BJ (cell line): ENCODE measurements around the gene CLIC5. TPM values are rescaled to one million over a fixed set of nuclear protein-coding genes. Genes with fewer than 3 reads are reported as not detected.
"Not testable (repeated sequence)": the region's sequence is repeated elsewhere in the genome, so short reads cannot be mapped to it uniquely, and the experiment has no call there.

Experiments
- CTCF ChIA-PET: fragments of 350-600 bp; formaldehyde crosslinking; extraction: SDS; loops from one replicate; lab custom pipeline; 2021; ENCODE audit warnings: antibody characterized with exemption, inconsistent platforms; lab: Yijun Ruan, JAX
- POLR2A ChIA-PET: fragments of 300-600 bp; sonication (Branson Sonifier 250); formaldehyde crosslinking; extraction: SDS; loops from one replicate; lab custom pipeline; 2021; ENCODE audit warnings: antibody characterized with exemption; lab: Charles Lee
- DNase-seq: peaks from one replicate; pipeline ENCODE4 v3.0.0-alpha.2; 2011; ENCODE audit warnings: low read depth
- H3K27me3 ChIP-seq: 2 replicates; pipeline ENCODE4 v1.6.0; 2011; ENCODE audit warnings: low read length; ENCODE audit not compliant: control insufficient read depth, insufficient read depth
- H3K36me3 ChIP-seq: 2 replicates; pipeline ENCODE4 v1.5.1; 2011; ENCODE audit warnings: low read length; ENCODE audit not compliant: control insufficient read depth, insufficient read depth
- H3K4me3 ChIP-seq: 2 replicates; pipeline ENCODE4 v1.5.1; 2011; ENCODE audit warnings: low read depth, mild to moderate bottlenecking, control low read depth, low read length
- CTCF ChIP-seq: IDR thresholded peaks from 2 replicates; pipeline ENCODE4 v1.5.1; 2011; ENCODE audit warnings: low read depth, mild to moderate bottlenecking, control low read depth, inconsistent platforms, low read length, moderate library complexity; ENCODE audit not compliant: insufficient read depth
- polyA plus RNA-seq: library from polyadenylated mRNA; depleted of rRNA; stranded (reverse); fragments of >200 nt; gene quantifications from 2 replicates; pipeline ENCODE4 v1.2.3, GENCODE V29; 2011

CLIC5 gene
- polyA plus RNA-seq, 1 experiment = not detected

- ChIA-PET CTCF (interaction anchor here (0.6 to 4.0 kb wide), 5 partner anchors 12 to 1450 kb away, joined by 3 to 31 read pairs (median 4); no protein-coding TSS in a partner anchor), POLR2A (interaction anchor here (0.5 kb wide), 1 partner anchor 1495 kb away, joined by 3 read pairs; no protein-coding TSS in a partner anchor)
- Histone ChIP-seq H3K4me3 (no peak overlapping the region), H3K36me3 (no peaks in the 10 kb centered on the region), H3K27me3 (peaks cover 1% of the 10 kb centered on the region; the same call in 1 of the 2 replicates)
- no peak for TF ChIP-seq CTCF
- DNase-seq = no peak
Observed at GRCh38 chr6:45927421-45928320, 88.0 kb downstream of the CLIC5 start.

- H3K27me3 ChIP-seq, POLR2A ChIA-PET: not testable (repeated sequence)
- CTCF ChIA-PET = interaction anchor here (0.7 to 2.1 kb wide), 2 partner anchors 210 to 1334 kb away, joined by 3 to 4 read pairs; no protein-coding TSS in a partner anchor
Observed at GRCh38 chr6:45926423-45926822, 89.2 kb downstream of the CLIC5 start.

GRCh38 chr6:45924763-45925342 lies 90.8 kb downstream of the CLIC5 start:
- Histone ChIP-seq H3K4me3 (no peak overlapping the region), H3K27me3 (no peaks in the 10 kb centered on the region), H3K36me3 (no peaks in the 10 kb centered on the region)
- CTCF ChIA-PET = interaction anchor here (0.8 to 4.9 kb wide), 6 partner anchors 22 to 1448 kb away, joined by 3 to 40 read pairs (median 4); no protein-coding TSS in a partner anchor
- TF ChIP-seq CTCF = no peak
- POLR2A ChIA-PET = interaction anchor here (0.7 kb wide), 1 partner anchor 1182 kb away, joined by 5 read pairs; no protein-coding TSS in a partner anchor
- no peak for DNase-seq

More at GRCh38 chr6:45926423-45926822, 89.2 kb downstream of the CLIC5 start:
- H3K4me3 ChIP-seq, DNase-seq, H3K36me3 ChIP-seq: not testable (repeated sequence)

- Histone ChIP-seq H3K4me3 (no peak overlapping the region), H3K27me3 (no peaks in the 10 kb centered on the region), H3K36me3 (no peaks in the 10 kb centered on the region)
- ChIA-PET POLR2A (no interaction called here), CTCF (interaction anchor here (0.7 to 4.9 kb wide), 9 partner anchors 14 to 1448 kb away, joined by 3 to 40 read pairs (median 4); no protein-coding TSS in a partner anchor)
- no peak for TF ChIP-seq CTCF
- DNase-seq = no peak
Observed at GRCh38 chr6:45923831-45924391, 91.7 kb downstream of the CLIC5 start.

GRCh38 chr6:45922728-45923351 lies 92.8 kb downstream of the CLIC5 start:
- peak; percentile 85 for TF ChIP-seq CTCF
- no peak for DNase-seq
- ChIA-PET CTCF (interaction anchor here (0.6 to 4.9 kb wide), 41 partner anchors 8 to 1454 kb away, joined by 3 to 41 read pairs (median 3); no protein-coding TSS in a partner anchor), POLR2A (interaction anchor here (0.6 kb wide), 2 partner anchors 208 to 818 kb away, joined by 4 read pairs; no protein-coding TSS in a partner anchor)
- H3K4me3 ChIP-seq = no peak overlapping the region
- H3K36me3 ChIP-seq = no peaks in the 10 kb centered on the region
- H3K27me3 ChIP-seq = no peaks in the 10 kb centered on the region
